Measurements from ENCODE around the gene CA14. TPM values are rescaled to one million over a fixed set of nuclear protein-coding genes. Genes with fewer than 3 reads are reported as not detected.

CA14 gene
- total and polyA plus RNA-seq, 9 of the 15 experiments (the other 6 are each of a cell fraction or from before 2014, with no cell fraction given) = 0.13 to 0.57 (median 0.26) TPM; not detected in 1

- peak; percentile 22 for ATAC-seq
- peaks cover 13 to 16% of the 10 kb centered on the region in 2 experiments; a peak in 4 of 5 replicates for H3K4me1 ChIP-seq (replicated peaks in 1 of 2; ENCODE audit: control insufficient read depth in 2 of 2, insufficient read depth in 2 of 2, low read length in 2 of 2)
- ChIA-PET CTCF (ENCODE audit: low intra/inter-chr PET ratio) (no interaction called here), POLR2A (interaction anchor here (0.7 to 1.5 kb wide), 8 partner anchors 10 to 349 kb away, joined by 3 to 7 read pairs (median 3); partner anchors contain the start of gene APH1A)
- in situ Hi-C loops (cut with MboI) = no loop called here
- no peaks in the 10 kb centered on the region; the same call in 1 of the 2 replicates for H4K20me1 ChIP-seq (replicated peaks; ENCODE audit: control insufficient read depth, insufficient read depth, low read length)
- H3K9me1 ChIP-seq (ENCODE audit: control insufficient read depth, insufficient read depth, low read length) = no peaks in the 10 kb centered on the region
- BruUV-seq (replicated peaks) = TSS peak; percentile 87
- FAIRE-seq = peak; percentile 15
- peak; percentile 51 to 64 (median 58) for DNase-seq (ENCODE audit: extremely low read depth in 1 of 4, low spot score in 3 of 4)
- H3K27ac ChIP-seq (ENCODE audit: extremely low read depth, low read depth, low read length) = peak overlapping the region; percentile 95
- peak overlapping the region; percentile 94 to 97 for H3K9ac ChIP-seq (ENCODE audit: insufficient read depth in 1 of 2, low read depth in 2 of 2, low read length in 2 of 2)
- H3K27me3 ChIP-seq (ENCODE audit: control insufficient read depth in 2 of 2, insufficient read depth in 2 of 2, low read length in 2 of 2) = no peaks in the 10 kb centered on the region
- peaks cover 21% of the 10 kb centered on the region; the same call in 2 of the 3 replicates for H3K36me3 ChIP-seq (ENCODE audit: control insufficient read depth, insufficient read depth, low read length)
- no peaks in the 10 kb centered on the region for H3K9me3 ChIP-seq (replicated peaks; ENCODE audit: control insufficient read depth, insufficient read depth, low read depth, low read length)
- intact Hi-C loops (cut with micrococcal nuclease) = no loop called here
- H3K4me3 ChIP-seq = peak overlapping the region; percentile 95
- H3K79me2 ChIP-seq (ENCODE audit: control insufficient read depth, insufficient read depth, low read length) = peaks cover 60% of the 10 kb centered on the region
- WGBS (ENCODE audit: insufficient coverage, low coverage, missing lambda C conversion rate) = 0% methylated on average over 11 of the region's 27 CpGs
- H2AFZ ChIP-seq (ENCODE audit: low read depth, low read length) = peak overlapping the region; percentile 52
- H3K4me2 ChIP-seq (ENCODE audit: insufficient read depth, low read length) = peak overlapping the region; percentile 89
- TF ChIP-seq RBFOX2 (IDR thresholded peaks at IDR 0.05; ENCODE audit: low read depth, low read length) = peak; percentile 72
- 0 out of 6 replicates have a peak, but pooled peaks have one; percentile 6 to 12 (median 9) for TF ChIP-seq CTCF (IDR thresholded peaks at IDR 0.05 in 2 of 3, conservative IDR thresholded peaks at IDR 0.05 in 1 of 3; ENCODE audit: insufficient read depth in 2 of 3, low read depth in 1 of 3, low read length in 3 of 3)
- peak; percentile 49 for TF ChIP-seq PRPF4 (IDR thresholded peaks at IDR 0.05; ENCODE audit: insufficient read depth, low read depth, low read length, poor library complexity, severe bottlenecking)
- TF ChIP-seq BRD4 (IDR thresholded peaks at IDR 0.05) = peak; percentile 3; the same call in 1 of the 2 replicates
- TF ChIP-seq FIP1L1 (IDR thresholded peaks at IDR 0.05; ENCODE audit: low read depth, low read length, poor library complexity, severe bottlenecking) = peak; percentile 73
- TF ChIP-seq FOSL1 (tag; conservative IDR thresholded peaks at IDR 0.05) = peak; percentile 72; the same call in 1 of the 2 replicates
- 0 out of 2 replicates have a peak, but pooled peaks have one; percentile 8 for TF ChIP-seq MXI1 (IDR thresholded peaks at IDR 0.05; ENCODE audit: low read depth, low read length)
- peak; percentile 35 for TF ChIP-seq CCNT2 (IDR thresholded peaks at IDR 0.05; ENCODE audit: borderline replicate concordance, extremely low read depth, insufficient read length, low read depth, low read length)
- TF ChIP-seq ZNF407 (IDR thresholded peaks at IDR 0.05; ENCODE audit: low read depth) = no peak
Observed at GRCh38 chr1:150235294-150235851, 22.2 kb upstream of the CA14 start.

All from K562 (cell line).